OCI-LY7 (cell line): ENCODE data around the gene XDH. TPM values are rescaled to one million over a fixed set of nuclear protein-coding genes. Genes with fewer than 3 reads are reported as not detected.

Experiments used
- BruUV-seq: library from RNA; stranded (reverse); fragments of 400-500 nt; replicated peaks from 2 replicates; lab custom pipeline; 2021; lab: Mats Ljungman, UMichigan
- CTCF ChIA-PET: fragments of 300-600 bp; sonication (Branson Sonifier 250); formaldehyde crosslinking; loops from one replicate; lab custom pipeline; 2022; ENCODE audit warnings: antibody characterized with exemption; ENCODE audit not compliant: unreplicated experiment; lab: Charles Lee
- POLR2A ChIA-PET: fragments of 300-600 bp; sonication (Branson Sonifier 250); formaldehyde crosslinking; loops from one replicate; lab custom pipeline; 2022; ENCODE audit warnings: antibody characterized with exemption; lab: Charles Lee
- DNase-seq: peaks from one replicate; pipeline ENCODE4 v3.0.0-alpha.2; 2015; ENCODE audit warnings: low spot score
- H2AFZ ChIP-seq: fragments of 200-600 bp; sonication (generic), shearing (Covaris generic); 2 replicates; pipeline ENCODE4 v1.6.1; 2014; ENCODE audit warnings: mild to moderate bottlenecking, antibody characterized with exemption, low read length, moderate library complexity
- H3K27ac ChIP-seq: fragments of 200-600 bp; sonication (generic); 2 replicates; pipeline ENCODE4 v1.5.1; 2014; ENCODE audit warnings: mixed run types, low read depth, mild to moderate bottlenecking, moderate library complexity, low read length, inconsistent platforms; ENCODE audit not compliant: poor library complexity, severe bottlenecking
- H3K36me3 ChIP-seq: fragments of 200-600 bp; sonication (generic); 2 replicates; pipeline ENCODE4 v1.6.1; 2014; ENCODE audit warnings: mild to moderate bottlenecking, antibody characterized with exemption, low read length, moderate library complexity, mixed read lengths; ENCODE audit not compliant: insufficient read depth
- H3K4me1 ChIP-seq: fragments of 200-600 bp; sonication (generic); 2 replicates; pipeline ENCODE4 v1.5.1; 2014; ENCODE audit warnings: mild to moderate bottlenecking, low read length; ENCODE audit not compliant: insufficient read depth, poor library complexity, severe bottlenecking
- H3K4me2 ChIP-seq: fragments of 200-600 bp; sonication (generic); 2 replicates; pipeline ENCODE4 v1.6.1; 2014; ENCODE audit warnings: mild to moderate bottlenecking, low read length
- H3K4me3 ChIP-seq: fragments of 200-600 bp; sonication (generic); 2 replicates; pipeline ENCODE4 v1.5.1; 2014; ENCODE audit warnings: mild to moderate bottlenecking, low read depth, low read length; ENCODE audit not compliant: poor library complexity, severe bottlenecking
- H3K79me2 ChIP-seq: fragments of 200-600 bp; sonication (generic); 2 replicates; pipeline ENCODE4 v1.6.1; 2016; ENCODE audit warnings: low read depth, mild to moderate bottlenecking, low read length, moderate library complexity, mixed read lengths; ENCODE audit not compliant: insufficient read depth
- H3K9me2 ChIP-seq: fragments of 200-600 bp; sonication (generic); 2 replicates; pipeline ENCODE4 v1.6.1; 2016; ENCODE audit warnings: mild to moderate bottlenecking, low read length, mixed read lengths; ENCODE audit not compliant: insufficient read depth
- H3K9me3 ChIP-seq: fragments of 200-600 bp; sonication (generic); 2 replicates; pipeline ENCODE4 v1.6.1; 2014; ENCODE audit warnings: mild to moderate bottlenecking, mixed run types, low read length, mixed read lengths
- H4K20me1 ChIP-seq: fragments of 200-600 bp; sonication (generic); 2 replicates; pipeline ENCODE4 v1.6.1; 2014; ENCODE audit warnings: mild to moderate bottlenecking, antibody characterized with exemption, low read length, moderate library complexity, mixed read lengths; ENCODE audit not compliant: insufficient read depth
- CTCF ChIP-seq: fragments of 200-600 bp; sonication (generic); conservative IDR thresholded peaks from 2 replicates; pipeline ENCODE4 v1.5.1; 2014; ENCODE audit warnings: mild to moderate bottlenecking, antibody characterized with exemption, low read length, moderate library complexity, mixed read lengths
- EZH2phosphoT487 ChIP-seq: fragments of 200-600 bp; sonication (generic); IDR thresholded peaks from 2 replicates; pipeline ENCODE4 v1.6.1; 2018; ENCODE audit warnings: low read depth, borderline replicate concordance, mild to moderate bottlenecking, mixed run types, antibody characterized with exemption, low read length, moderate library complexity, mixed read lengths
- intact Hi-C: fragments of 100-400 bp; cut with micrococcal nuclease; formaldehyde crosslinking; loops from one replicate; pipeline ENCODE4 v1.10.0; 2022; ENCODE audit not compliant: unreplicated experiment
- total RNA-seq, 2 experiments: library from RNA; depleted of rRNA in 1 of 2; stranded (reverse); fragments of >200 nt in 1 of 2; shearing (Covaris generic) in 1 of 2; gene quantifications; 2 replicates each; pipeline ENCODE4 v1.2.3, GENCODE V29; 2014 to 2022

XDH gene
- total RNA-seq, 2 experiments from 2014 or later: not detected

- no peaks in the 10 kb centered on the region for H3K36me3 ChIP-seq
- CTCF ChIA-PET: interaction anchor here (0.6 kb wide), 1 partner anchor 833 kb away, joined by 3 read pairs; no protein-coding TSS in a partner anchor
- H3K4me2 ChIP-seq: no peak overlapping the region
- DNase-seq: no peak
- intact Hi-C loops: no loop called here
- BruUV-seq: no TSS peak
- no peak overlapping the region for H3K27ac ChIP-seq
- POLR2A ChIA-PET: interaction anchor here (1.0 kb wide), 1 partner anchor 100 kb away, joined by 3 read pairs; no protein-coding TSS in a partner anchor
- no peak overlapping the region for H2AFZ ChIP-seq
- no peak for TF ChIP-seq EZH2phosphoT487
- TF ChIP-seq CTCF: no peak
- no peaks in the 10 kb centered on the region for H3K9me2 ChIP-seq
- no peak overlapping the region for H3K4me3 ChIP-seq
- H4K20me1 ChIP-seq: no peaks in the 10 kb centered on the region
- H3K79me2 ChIP-seq: no peaks in the 10 kb centered on the region
- no peaks in the 10 kb centered on the region for H3K4me1 ChIP-seq
- H3K9me3 ChIP-seq: no peaks in the 10 kb centered on the region
Measured at GRCh38 chr2:31401580-31401979, 13.0 kb downstream of the XDH start.

GRCh38 chr2:31398881-31399280 lies 15.7 kb downstream of the XDH start:
- Histone ChIP-seq H3K4me2 (no peak overlapping the region), H2AFZ (no peak overlapping the region), H3K79me2 (no peaks in the 10 kb centered on the region), H3K4me3 (no peak overlapping the region), H3K27ac (no peak overlapping the region), H3K36me3 (no peaks in the 10 kb centered on the region), H3K4me1 (no peaks in the 10 kb centered on the region), H3K9me2 (no peaks in the 10 kb centered on the region), H4K20me1 (no peaks in the 10 kb centered on the region), H3K9me3 (no peaks in the 10 kb centered on the region)
- ChIA-PET POLR2A (no interaction called here), CTCF (no interaction called here)
- no peak for DNase-seq
- no TSS peak for BruUV-seq
- intact Hi-C loops: no loop called here
- no peak for TF ChIP-seq CTCF

- Histone ChIP-seq H3K27ac (no peak overlapping the region), H3K79me2 (no peaks in the 10 kb centered on the region), H3K4me2 (no peak overlapping the region), H3K9me3 (no peaks in the 10 kb centered on the region), H3K4me3 (no peak overlapping the region), H3K4me1 (no peaks in the 10 kb centered on the region), H3K9me2 (no peaks in the 10 kb centered on the region), H4K20me1 (no peaks in the 10 kb centered on the region), H2AFZ (no peak overlapping the region), H3K36me3 (no peaks in the 10 kb centered on the region)
- ChIA-PET POLR2A (no interaction called here), CTCF (no interaction called here)
- BruUV-seq: no TSS peak
- intact Hi-C loops: no loop called here
- no peak for TF ChIP-seq CTCF
- TF ChIP-seq EZH2phosphoT487: no peak
- no peak for DNase-seq
Measured at GRCh38 chr2:31397094-31397493, 17.4 kb downstream of the XDH start.
